Colonic mucosa (tissue), 4 donors: ENCODE results near the gene SLC39A6. TPM values are rescaled to one million over a fixed set of nuclear protein-coding genes. Genes with fewer than 3 reads are reported as not detected.
"Not testable (repeated sequence)": the region's sequence is repeated elsewhere in the genome, so short reads cannot be mapped to it uniquely, and the experiment has no call there.

ENCODE experiments used
- DNase-seq: peaks from one replicate; pipeline ENCODE4 v3.0.0-alpha.2; 2020
- H3K27ac ChIP-seq: fragments of 200-600 bp; one replicate; pipeline ENCODE4 v1.8.0; 2021
- H3K27me3 ChIP-seq: fragments of 200-600 bp; one replicate; pipeline ENCODE4 v1.8.0; 2021
- H3K36me3 ChIP-seq: fragments of 200-600 bp; one replicate; pipeline ENCODE4 v1.8.0; 2021
- H3K4me1 ChIP-seq: fragments of 200-600 bp; one replicate; pipeline ENCODE4 v1.8.0; 2021; ENCODE audit warnings: mild to moderate bottlenecking
- H3K4me3 ChIP-seq: fragments of 200-600 bp; one replicate; pipeline ENCODE4 v1.8.0; 2021
- H3K9ac ChIP-seq, 2 donors: one replicate each; pipeline ENCODE4 v1.7.0; 2013; ENCODE audit warnings: control low read depth in 2 of 2, low read depth in 2 of 2, low read length in 2 of 2
- H3K9me3 ChIP-seq: fragments of 200-600 bp; one replicate; pipeline ENCODE4 v1.8.0; 2021
- intact Hi-C: fragments of 100-400 bp; cut with DNase I; formaldehyde crosslinking; loops from one replicate; pipeline ENCODE4 v1.14.1; 2022
- total RNA-seq, 2 donors: library from RNA; stranded (reverse); fragmentation: NEBNext Ultra II Directional in 1 of 2; extraction: Animal tissue kit (Norgen Biotek cat#: 25700) in 1 of 2; gene quantifications; one replicate each; pipeline ENCODE4 v1.2.1, GENCODE V29; 2021
- TF ChIP-seq, protein P1 (sequence below): fragments of 200-600 bp; IDR thresholded peaks from one replicate; pipeline ENCODE4 v1.8.0; 2022; ENCODE audit warnings: antibody characterized with exemption, mild to moderate bottlenecking
- donor health status: healthy.
- donor health status: DM: no; HTN: no; CAD: no.
- donor health status: DM: no; HTN: no; CAD: no.

Gene SLC39A6
- total RNA-seq, 2 donors from 2014 or later = 9.9 to 15.3 TPM

DNA sequence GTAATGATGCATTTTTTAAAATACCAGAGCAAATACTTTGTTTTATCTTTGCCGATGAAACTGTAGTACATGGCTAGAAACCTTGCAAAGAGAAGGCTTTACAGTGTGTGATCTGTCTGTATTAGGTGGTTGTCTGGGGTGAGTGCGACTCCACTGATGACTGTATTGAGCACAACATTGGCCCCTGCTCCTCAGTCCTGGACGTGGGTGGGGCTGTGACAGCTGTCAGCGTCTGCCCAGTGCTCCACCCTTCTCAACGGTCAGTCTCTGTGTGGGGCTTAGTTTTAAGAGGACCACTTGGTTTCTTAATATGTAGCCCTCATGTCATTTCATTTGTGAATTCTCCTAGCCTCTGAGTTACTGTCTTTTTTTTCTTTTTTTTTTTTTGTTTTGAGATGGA, 40.8 kb upstream of the SLC39A6 start:
- no peaks in the 10 kb centered on the region for H3K9me3 ChIP-seq
- no peaks in the 10 kb centered on the region for H3K27me3 ChIP-seq
- intact Hi-C loops = no loop called here
- no peak overlapping the region for H3K27ac ChIP-seq
- no peak overlapping the region for H3K4me3 ChIP-seq
- no peak for DNase-seq
- H3K4me1 ChIP-seq = no peaks in the 10 kb centered on the region
- H3K36me3 ChIP-seq = no peaks in the 10 kb centered on the region
- no peak overlapping the region for H3K9ac ChIP-seq
- TF ChIP-seq, protein P1, sequence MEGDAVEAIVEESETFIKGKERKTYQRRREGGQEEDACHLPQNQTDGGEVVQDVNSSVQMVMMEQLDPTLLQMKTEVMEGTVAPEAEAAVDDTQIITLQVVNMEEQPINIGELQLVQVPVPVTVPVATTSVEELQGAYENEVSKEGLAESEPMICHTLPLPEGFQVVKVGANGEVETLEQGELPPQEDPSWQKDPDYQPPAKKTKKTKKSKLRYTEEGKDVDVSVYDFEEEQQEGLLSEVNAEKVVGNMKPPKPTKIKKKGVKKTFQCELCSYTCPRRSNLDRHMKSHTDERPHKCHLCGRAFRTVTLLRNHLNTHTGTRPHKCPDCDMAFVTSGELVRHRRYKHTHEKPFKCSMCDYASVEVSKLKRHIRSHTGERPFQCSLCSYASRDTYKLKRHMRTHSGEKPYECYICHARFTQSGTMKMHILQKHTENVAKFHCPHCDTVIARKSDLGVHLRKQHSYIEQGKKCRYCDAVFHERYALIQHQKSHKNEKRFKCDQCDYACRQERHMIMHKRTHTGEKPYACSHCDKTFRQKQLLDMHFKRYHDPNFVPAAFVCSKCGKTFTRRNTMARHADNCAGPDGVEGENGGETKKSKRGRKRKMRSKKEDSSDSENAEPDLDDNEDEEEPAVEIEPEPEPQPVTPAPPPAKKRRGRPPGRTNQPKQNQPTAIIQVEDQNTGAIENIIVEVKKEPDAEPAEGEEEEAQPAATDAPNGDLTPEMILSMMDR = no peak

DNA sequence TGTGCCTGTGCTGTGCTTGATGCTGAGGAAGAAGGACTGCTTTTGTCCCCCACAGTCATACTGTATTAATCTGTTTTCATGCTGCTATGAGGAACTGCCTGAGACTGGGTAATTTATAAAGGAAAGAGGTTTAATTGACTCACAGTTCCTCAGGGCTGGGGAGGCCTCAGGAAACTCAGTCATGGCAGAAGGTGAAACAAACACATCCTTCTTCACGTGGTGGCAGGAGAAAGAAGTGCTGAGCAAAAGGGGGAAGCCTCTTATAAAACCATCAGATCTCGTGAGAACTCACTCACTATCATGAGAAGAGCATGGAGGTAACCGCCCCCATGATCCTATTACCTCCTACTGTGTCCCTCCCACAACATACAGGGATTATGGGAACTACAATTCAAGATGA, 39.2 kb upstream of the SLC39A6 start:
- H3K9ac ChIP-seq, intact Hi-C loops, H3K4me3 ChIP-seq, H3K27ac ChIP-seq, H3K9me3 ChIP-seq, DNase-seq, H3K36me3 ChIP-seq, H3K4me1 ChIP-seq, H3K27me3 ChIP-seq: not testable (repeated sequence)

DNA sequence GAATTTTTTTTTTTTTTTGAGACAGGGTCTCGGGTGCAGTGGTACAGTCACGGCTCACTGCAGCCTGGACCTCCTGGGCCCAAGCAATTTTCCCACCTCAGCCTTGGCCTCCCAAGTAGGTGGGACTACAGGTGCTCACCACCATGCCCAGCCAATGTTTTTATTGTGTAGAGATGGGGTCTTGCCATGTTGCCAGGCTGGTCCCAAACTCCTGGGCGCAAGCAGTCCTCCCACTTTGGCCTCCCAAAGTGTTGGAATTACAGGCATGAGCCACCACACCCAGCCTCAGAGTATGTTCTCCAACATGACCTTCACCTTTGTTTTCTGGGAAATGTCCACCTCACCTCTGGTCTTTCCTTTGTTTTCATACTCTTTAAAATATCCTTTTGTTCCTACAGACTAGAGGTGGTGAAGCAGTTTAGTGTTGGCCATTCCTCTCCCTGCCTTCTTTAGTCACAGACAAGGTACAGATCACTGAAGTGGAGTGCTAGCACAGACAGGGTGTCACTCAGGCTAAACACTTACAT, 38.6 kb upstream of the SLC39A6 start:
- Histone ChIP-seq H3K4me3 (no peak overlapping the region), H3K27ac (no peak overlapping the region), H3K27me3 (no peaks in the 10 kb centered on the region), H3K9ac (no peak overlapping the region), H3K4me1 (no peaks in the 10 kb centered on the region), H3K9me3 (no peaks in the 10 kb centered on the region), H3K36me3 (no peaks in the 10 kb centered on the region)
- intact Hi-C loops = no loop called here
- no peak for DNase-seq
- TF ChIP-seq, protein P1 = no peak

DNA sequence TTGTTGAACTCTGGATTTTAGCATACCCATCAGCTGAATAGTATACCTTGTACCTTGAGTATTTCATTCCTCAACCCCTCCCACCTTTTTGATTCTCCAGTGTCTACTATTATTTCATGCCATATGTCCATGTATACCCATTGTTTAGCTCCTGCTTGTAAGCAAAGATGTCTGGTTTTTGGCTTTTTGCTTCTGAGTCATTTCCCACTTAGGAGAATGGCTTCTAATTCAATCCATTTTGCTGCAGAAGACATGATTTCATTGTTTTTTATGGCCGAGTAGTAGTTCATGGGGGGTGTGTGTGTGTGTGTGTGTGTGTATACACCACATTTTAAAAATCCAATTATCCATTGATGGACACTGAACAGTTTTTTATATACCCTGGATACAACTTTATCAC, 33.8 kb upstream of the SLC39A6 start:
- Histone ChIP-seq H3K9ac (no peak overlapping the region), H3K4me3 (no peak overlapping the region), H3K4me1 (no peaks in the 10 kb centered on the region), H3K9me3 (no peaks in the 10 kb centered on the region), H3K27me3 (no peaks in the 10 kb centered on the region), H3K36me3 (peaks cover 5% of the 10 kb centered on the region), H3K27ac (no peak overlapping the region)
- TF ChIP-seq, protein P1 = no peak
- intact Hi-C loops = no loop called here
- no peak for DNase-seq

DNA sequence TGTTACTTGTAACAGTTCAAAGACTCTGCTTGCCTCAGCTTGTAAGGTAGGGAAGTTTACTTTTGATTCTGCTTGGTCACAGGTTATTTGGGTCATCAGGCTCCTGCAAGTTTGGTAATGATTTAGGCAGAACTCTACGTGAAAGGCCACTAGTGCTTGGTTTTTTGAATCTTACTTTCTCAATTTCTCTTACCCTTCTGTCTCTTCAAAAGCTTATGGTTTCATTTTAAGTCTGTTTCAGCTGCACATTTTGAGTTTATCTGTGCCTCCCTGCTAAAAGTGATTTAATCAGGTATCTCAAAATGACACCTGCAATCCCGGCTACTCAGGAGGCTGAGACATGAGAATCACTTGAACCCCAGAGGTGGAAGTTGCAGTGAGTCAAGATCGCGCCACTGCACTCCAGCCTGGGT, 31.8 kb upstream of the SLC39A6 start:
- DNase-seq = no peak
- TF ChIP-seq, protein P1 = no peak
- intact Hi-C loops = no loop called here
- H3K36me3 ChIP-seq = peaks cover 5% of the 10 kb centered on the region
- H3K9ac ChIP-seq = no peak overlapping the region
- H3K4me3 ChIP-seq = no peak overlapping the region
- no peaks in the 10 kb centered on the region for H3K27me3 ChIP-seq
- no peaks in the 10 kb centered on the region for H3K9me3 ChIP-seq
- H3K4me1 ChIP-seq = no peaks in the 10 kb centered on the region
- H3K27ac ChIP-seq = no peak overlapping the region

DNA sequence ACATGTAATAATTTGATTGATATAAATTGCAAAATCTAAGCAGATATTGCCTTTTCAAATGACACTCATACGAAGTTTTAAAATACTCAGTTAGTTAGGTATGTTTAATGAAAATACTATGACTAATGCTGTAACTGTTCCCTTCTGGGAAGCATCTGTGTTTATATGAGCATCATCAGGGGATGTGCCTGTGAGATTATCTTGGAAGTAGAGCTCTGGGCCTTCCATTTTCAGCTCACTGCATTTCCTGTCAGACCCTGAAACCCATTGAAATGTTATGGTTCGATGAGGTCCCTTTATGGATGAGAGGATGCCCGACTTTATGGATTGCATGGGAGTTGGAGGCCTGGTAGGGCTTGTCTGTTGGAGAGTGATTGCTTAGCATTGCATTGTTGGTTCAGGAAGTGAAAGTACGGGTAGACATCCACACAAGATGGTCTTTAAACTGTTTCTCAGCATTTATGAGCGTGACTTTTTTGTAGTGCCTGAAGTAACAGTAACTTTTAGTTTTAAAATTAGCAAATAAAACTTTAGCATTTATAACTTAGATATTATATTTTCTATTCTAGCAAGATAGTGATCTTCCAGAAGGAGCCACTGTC, 29.2 kb upstream of the SLC39A6 start:
- TF ChIP-seq, protein P1 = no peak
- DNase-seq = no peak
- H3K27ac ChIP-seq = no peak overlapping the region
- no peaks in the 10 kb centered on the region for H3K9me3 ChIP-seq
- H3K27me3 ChIP-seq = no peaks in the 10 kb centered on the region
- H3K4me3 ChIP-seq = no peak overlapping the region
- intact Hi-C loops = no loop called here
- H3K9ac ChIP-seq = no peak overlapping the region
- no peaks in the 10 kb centered on the region for H3K4me1 ChIP-seq
- peaks cover 5% of the 10 kb centered on the region for H3K36me3 ChIP-seq
